HPDE6-E6E7 (cell line): ENCODE results near the gene FAHD1.
"Not testable (repeated sequence)": the region's sequence is repeated elsewhere in the genome, so short reads cannot be mapped to it uniquely, and the experiment has no call there.

ENCODE experiments used
- DNase-seq: peaks from one replicate; pipeline ENCODE4 v3.0.0; 2011; ENCODE audit warnings: missing footprints; ENCODE audit errors: extremely low spot score

The FAHD1 gene

GRCh38 chr16:1846416-1846815, 19.4 kb downstream of the FAHD1 start:
- DNase-seq: no peak

GRCh38 chr16:1850981-1851380, 24.0 kb downstream of the FAHD1 start:
- DNase-seq: no peak

- DNase-seq: no peak
Observed at GRCh38 chr16:1851793-1852192, 24.8 kb downstream of the FAHD1 start.

GRCh38 chr16:1857433-1858097, 30.6 kb downstream of the FAHD1 start:
- DNase-seq: no peak

GRCh38 chr16:1858189-1858865, 31.3 kb downstream of the FAHD1 start:
- no peak for DNase-seq

GRCh38 chr16:1859650-1860049, 32.6 kb downstream of the FAHD1 start:
- DNase-seq: no peak

- DNase-seq: no peak
Observed at GRCh38 chr16:1861730-1862129, 34.7 kb downstream of the FAHD1 start.

- DNase-seq: no peak
Observed at GRCh38 chr16:1862394-1862793, 35.4 kb downstream of the FAHD1 start.

GRCh38 chr16:1863681-1864460, 36.9 kb downstream of the FAHD1 start:
- no peak for DNase-seq

GRCh38 chr16:1865902-1866690, 39.1 kb downstream of the FAHD1 start:
- no peak for DNase-seq

- DNase-seq: peak; percentile 43
Observed at GRCh38 chr16:1870365-1871082, 43.5 kb downstream of the FAHD1 start.

GRCh38 chr16:1871974-1872635, 45.1 kb downstream of the FAHD1 start, which contains the start of gene MEIOB:
Gene MEIOB (minus strand): TSS chr16:1872164. CDS start chr16:1868175, 3,989 bp downstream.
- no peak for DNase-seq

GRCh38 chr16:1874854-1875253, 47.8 kb downstream of the FAHD1 start:
- no peak for DNase-seq

- DNase-seq: not testable (repeated sequence)
Observed at GRCh38 chr16:1876066-1876465, 49.1 kb downstream of the FAHD1 start.

- no peak for DNase-seq
Observed at GRCh38 chr16:1876468-1876867, 49.5 kb downstream of the FAHD1 start.

- DNase-seq: no peak
Observed at GRCh38 chr16:1877089-1877488, 50.1 kb downstream of the FAHD1 start.

GRCh38 chr16:1877804-1878203, 50.8 kb downstream of the FAHD1 start:
- DNase-seq: no peak

- no peak for DNase-seq
Observed at GRCh38 chr16:1878256-1878655, 51.2 kb downstream of the FAHD1 start.
